ENCODE data around the gene RPS6KA5.
"Not testable (repeated sequence)": the region's sequence is repeated elsewhere in the genome, so short reads cannot be mapped to it uniquely, and the experiment has no call there.

RPS6KA5 gene

GRCh38 chr14:91065266-91065665 lies 4.8 kb upstream of the RPS6KA5 start:
- no peak for FAIRE-seq

GRCh38 chr14:91063119-91063518 lies 2.7 kb upstream of the RPS6KA5 start:
- no peak for FAIRE-seq

- no peak for FAIRE-seq
Observed at GRCh38 chr14:91062600-91062999, 2.2 kb upstream of the RPS6KA5 start.

- FAIRE-seq = no peak
Observed at GRCh38 chr14:91061056-91061887, 831 bp upstream of the RPS6KA5 start.

- no peak for FAIRE-seq
Observed at GRCh38 chr14:91059576-91060350, 678 bp downstream of the RPS6KA5 start.

- no peak for FAIRE-seq
Observed at GRCh38 chr14:91058042-91058581, 2.3 kb downstream of the RPS6KA5 start.

GRCh38 chr14:91056361-91056760 lies 4.1 kb downstream of the RPS6KA5 start:
- FAIRE-seq = no peak

- no peak for FAIRE-seq
Observed at GRCh38 chr14:91055016-91055415, 5.4 kb downstream of the RPS6KA5 start.

GRCh38 chr14:91048676-91049075 lies 11.8 kb downstream of the RPS6KA5 start:
- no peak for FAIRE-seq

GRCh38 chr14:91048265-91048664 lies 12.2 kb downstream of the RPS6KA5 start:
- FAIRE-seq = no peak

GRCh38 chr14:91047174-91047753 lies 13.2 kb downstream of the RPS6KA5 start:
- FAIRE-seq = no peak

GRCh38 chr14:91046488-91047072 lies 13.9 kb downstream of the RPS6KA5 start:
- FAIRE-seq = no peak

- FAIRE-seq = peak; percentile 9
Observed at GRCh38 chr14:91041450-91041849, 19.0 kb downstream of the RPS6KA5 start.

- no peak for FAIRE-seq
Observed at GRCh38 chr14:91040545-91040944, 19.9 kb downstream of the RPS6KA5 start.

GRCh38 chr14:91038439-91038838 lies 22.0 kb downstream of the RPS6KA5 start:
- FAIRE-seq = no peak

- FAIRE-seq = no peak
Observed at GRCh38 chr14:91036741-91037469, 23.5 kb downstream of the RPS6KA5 start.

GRCh38 chr14:91035855-91036254 lies 24.6 kb downstream of the RPS6KA5 start:
- FAIRE-seq = no peak

GRCh38 chr14:91034379-91034778 lies 26.1 kb downstream of the RPS6KA5 start:
- FAIRE-seq = not testable (repeated sequence)

GRCh38 chr14:91032248-91032647 lies 28.2 kb downstream of the RPS6KA5 start:
- FAIRE-seq = no peak

GRCh38 chr14:91031666-91032065 lies 28.8 kb downstream of the RPS6KA5 start:
- FAIRE-seq = peak; percentile 47

- no peak for FAIRE-seq
Observed at GRCh38 chr14:91029456-91030217, 30.8 kb downstream of the RPS6KA5 start.

- FAIRE-seq = no peak
Observed at GRCh38 chr14:91027561-91027960, 32.9 kb downstream of the RPS6KA5 start.
